PC-3 (cell line): ENCODE results near the gene ZCCHC24. TPM values are rescaled to one million over a fixed set of nuclear protein-coding genes. Genes with fewer than 3 reads are reported as not detected.

Experiments
- ATAC-seq: fragments of 200-7000 bp; cut with Tn5 transposase; 2 replicates; pipeline ENCODE4 v1.9.1; 2020; ENCODE audit warnings: mild to moderate bottlenecking, moderate library complexity
- BruUV-seq: library from RNA; stranded (reverse); fragments of 400-500 nt; replicated peaks from 2 replicates; lab custom pipeline; 2021; lab: Mats Ljungman, UMichigan
- CTCF ChIA-PET: fragments of 300-600 bp; sonication (Branson Sonifier 250); formaldehyde crosslinking; loops from one replicate; lab custom pipeline; 2022; ENCODE audit warnings: antibody characterized with exemption; lab: Charles Lee
- POLR2A ChIA-PET: fragments of 300-600 bp; sonication (Branson Sonifier 250); formaldehyde crosslinking; loops from one replicate; lab custom pipeline; 2022; ENCODE audit warnings: antibody characterized with exemption; ENCODE audit not compliant: unreplicated experiment; lab: Charles Lee
- DNase-seq: peaks from one replicate; pipeline ENCODE4 v3.0.0-alpha.2; 2015
- H2AFZ ChIP-seq: fragments of 300-600 bp; sonication (generic); 2 replicates; pipeline ENCODE4 v1.6.0; 2016; ENCODE audit warnings: antibody characterized with exemption, low read length
- H3F3A ChIP-seq: fragments of 300-600 bp; sonication (generic); one replicate; pipeline ENCODE4 v1.6.0; 2017; ENCODE audit warnings: antibody characterized with exemption, low read length, control low read depth, mild to moderate bottlenecking; ENCODE audit not compliant: unreplicated experiment
- H3K27ac ChIP-seq: fragments of 300-600 bp; sonication (generic); 2 replicates; pipeline ENCODE4 v1.5.1; 2016; ENCODE audit warnings: mild to moderate bottlenecking, low read length
- H3K27me3 ChIP-seq: fragments of 300-600 bp; sonication (generic); 2 replicates; pipeline ENCODE4 v1.6.1; 2016; ENCODE audit warnings: low read length, mixed read lengths
- H3K36me3 ChIP-seq: fragments of 300-600 bp; sonication (generic); 2 replicates; pipeline ENCODE4 v1.6.1; 2016; ENCODE audit warnings: low read depth, mixed run types, low read length, mixed read lengths
- H3K4me1 ChIP-seq: fragments of 300-600 bp; sonication (generic); 2 replicates; pipeline ENCODE4 v1.5.1; 2016; ENCODE audit warnings: low read length; ENCODE audit not compliant: insufficient read depth
- H3K4me2 ChIP-seq: fragments of 300-600 bp; sonication (generic); 2 replicates; pipeline ENCODE4 v1.6.0; 2016; ENCODE audit warnings: low read length
- H3K4me3 ChIP-seq: fragments of 300-600 bp; sonication (generic); 2 replicates; pipeline ENCODE4 v1.5.1; 2016; ENCODE audit warnings: mild to moderate bottlenecking, low read length, mixed read lengths
- H3K79me2 ChIP-seq: fragments of 300-600 bp; sonication (generic); 2 replicates; pipeline ENCODE4 v1.6.1; 2017; ENCODE audit warnings: low read length, mixed read lengths
- H3K9ac ChIP-seq: fragments of 300-600 bp; sonication (generic); 2 replicates; pipeline ENCODE4 v1.6.0; 2016; ENCODE audit warnings: mild to moderate bottlenecking, low read length
- H3K9me2 ChIP-seq: fragments of 300-600 bp; sonication (generic); replicated peaks from 2 replicates; pipeline ENCODE4 v1.6.1; 2016; ENCODE audit warnings: mixed run types, low read length, mixed read lengths
- H3K9me3 ChIP-seq: fragments of 300-600 bp; sonication (generic); 2 replicates; pipeline ENCODE4 v1.6.1; 2016; ENCODE audit warnings: low read length, mixed read lengths
- H4K20me1 ChIP-seq: fragments of 300-600 bp; sonication (generic); 2 replicates; pipeline ENCODE4 v1.6.1; 2016; ENCODE audit warnings: low read length, mixed read lengths
- CTCF ChIP-seq: fragments of 300-600 bp; sonication (generic); conservative IDR thresholded peaks from 2 replicates; pipeline ENCODE4 v1.5.1; 2017; ENCODE audit warnings: antibody characterized with exemption, low read depth, mild to moderate bottlenecking, low read length
- EZH2 ChIP-seq: fragments of 300-600 bp; sonication (generic); IDR thresholded peaks from one replicate; pipeline ENCODE4 v1.6.1; 2017; ENCODE audit warnings: antibody characterized with exemption, mild to moderate bottlenecking, low read length; ENCODE audit not compliant: unreplicated experiment
- EZH2phosphoT487 ChIP-seq: fragments of 300-600 bp; sonication (generic); IDR thresholded peaks from 2 replicates; pipeline ENCODE4 v1.6.1; 2018; ENCODE audit warnings: mild to moderate bottlenecking, antibody characterized with exemption, low read length, borderline replicate concordance
- intact Hi-C: fragments of 100-400 bp; cut with micrococcal nuclease; formaldehyde crosslinking; loops from 2 replicates; pipeline ENCODE4 v1.9.0; 2023
- total RNA-seq: library from RNA; depleted of rRNA; stranded (reverse); fragments of >200 nt; gene quantifications from 2 replicates; pipeline ENCODE4 v1.2.3, GENCODE V29; 2014

The ZCCHC24 gene
- total RNA-seq, 1 experiment from 2014 or later = 32.9 TPM

GRCh38 chr10:79417266-79417665 lies 28.2 kb downstream of the ZCCHC24 start:
- Histone ChIP-seq H3K79me2 (no peaks in the 10 kb centered on the region), H4K20me1 (0 out of 2 replicates have a peak, but pooled peaks cover 8% of the 10 kb centered on the region), H3K36me3 (no peaks in the 10 kb centered on the region; the same call in 1 of the 2 replicates), H3K9me3 (no peaks in the 10 kb centered on the region), H3K27ac (no peak overlapping the region), H3K4me2 (no peak overlapping the region), H3F3A (no peaks in the 10 kb centered on the region), H3K9ac (no peak overlapping the region), H3K4me3 (no peak overlapping the region), H3K27me3 (no peaks in the 10 kb centered on the region), H2AFZ (no peak overlapping the region), H3K9me2 (no peaks in the 10 kb centered on the region), H3K4me1 (peaks cover 21% of the 10 kb centered on the region)
- ATAC-seq (no peak), DNase-seq (no peak)
- no TSS peak for BruUV-seq
- ChIA-PET CTCF (no interaction called here), POLR2A (no interaction called here)
- TF ChIP-seq EZH2 (no peak), EZH2phosphoT487 (no peak), CTCF (no peak)
- intact Hi-C loops = no loop called here

GRCh38 chr10:79416578-79417255 lies 28.7 kb downstream of the ZCCHC24 start:
- Histone ChIP-seq H3K4me2 (no peak overlapping the region), H3K9ac (no peak overlapping the region), H3K4me1 (peaks cover 21% of the 10 kb centered on the region), H2AFZ (no peak overlapping the region), H3K4me3 (no peak overlapping the region), H4K20me1 (0 out of 2 replicates have a peak, but pooled peaks cover 8% of the 10 kb centered on the region), H3K9me3 (no peaks in the 10 kb centered on the region), H3K27me3 (no peaks in the 10 kb centered on the region), H3F3A (no peaks in the 10 kb centered on the region), H3K9me2 (no peaks in the 10 kb centered on the region), H3K79me2 (no peaks in the 10 kb centered on the region), H3K27ac (no peak overlapping the region), H3K36me3 (no peaks in the 10 kb centered on the region; the same call in 1 of the 2 replicates)
- ChIA-PET CTCF (no interaction called here), POLR2A (no interaction called here)
- no peak for DNase-seq
- TF ChIP-seq CTCF = no peak
- intact Hi-C loops = no loop called here
- no peak for ATAC-seq
- BruUV-seq = no TSS peak
